ENCODE measurements around the gene OCIAD2. TPM values are rescaled to one million over a fixed set of nuclear protein-coding genes. Genes with fewer than 3 reads are reported as not detected.
"Not testable (repeated sequence)": the region's sequence is repeated elsewhere in the genome, so short reads cannot be mapped to it uniquely, and the experiment has no call there.

OCIAD2 gene
- total and polyA plus RNA-seq, 4 experiments from 2014 or later = 102 to 245 (median 150) TPM

- H3K27ac Mint-ChIP-seq; H3K4me1 Mint-ChIP-seq; CTCF ChIA-PET (ENCODE audit: partially characterized antibody); H3K4me3 Mint-ChIP-seq; H3K4me3 ChIP-seq (ENCODE audit: low read length in 2 of 2); H3K27me3 ChIP-seq (ENCODE audit: insufficient read depth, low read length); DNase-seq; H3K27me3 Mint-ChIP-seq; H3K9me3 ChIP-seq (ENCODE audit: control insufficient read depth in 1 of 2, low read length in 2 of 2); H3K4me1 ChIP-seq (ENCODE audit: insufficient read depth, low read length); H3K27ac ChIP-seq (ENCODE audit: low read depth, low read length); intact Hi-C loops (cut with micrococcal nuclease); POLR2A ChIA-PET (ENCODE audit: partially characterized antibody): not testable (repeated sequence)
- Mint-ChIP-seq H3K9me3 (peaks cover 0 to 24% (median 7%) of the 10 kb centered on the region in 8 donors), H3K36me3 (peaks cover 56 to 62% of the 10 kb centered on the region in 2 donors)
- H3K36me3 ChIP-seq (ENCODE audit: insufficient read depth, low read length) = peaks cover 26% of the 10 kb centered on the region
These were observed 16.8 kb downstream of the OCIAD2 start for GRCh38 chr4:48889750-48890149.

GRCh38 chr4:48881646-48882045, 24.9 kb downstream of the OCIAD2 start:
- H3K36me3 Mint-ChIP-seq; H3K27ac ChIP-seq (ENCODE audit: low read depth, low read length); H3K4me3 Mint-ChIP-seq; H3K36me3 ChIP-seq (ENCODE audit: insufficient read depth, low read length); H3K27me3 Mint-ChIP-seq; H3K27me3 ChIP-seq (ENCODE audit: insufficient read depth, low read length); intact Hi-C loops (cut with micrococcal nuclease); H3K4me3 ChIP-seq (ENCODE audit: low read length in 2 of 2); H3K9me3 Mint-ChIP-seq; H3K4me1 ChIP-seq (ENCODE audit: insufficient read depth, low read length); H3K4me1 Mint-ChIP-seq; H3K27ac Mint-ChIP-seq; H3K9me3 ChIP-seq (ENCODE audit: control insufficient read depth in 1 of 2, low read length in 2 of 2); CTCF ChIA-PET (ENCODE audit: partially characterized antibody); POLR2A ChIA-PET (ENCODE audit: partially characterized antibody); DNase-seq: not testable (repeated sequence)

GRCh38 chr4:48879561-48880442, 26.8 kb downstream of the OCIAD2 start:
- H3K36me3 ChIP-seq (ENCODE audit: insufficient read depth, low read length) = no peaks in the 10 kb centered on the region
- Mint-ChIP-seq H3K4me1 (peaks cover 0 to 3% (median 0%) of the 10 kb centered on the region in 4 donors), H3K36me3 (peaks cover 8 to 14% of the 10 kb centered on the region in 2 donors), H3K4me3 (no peak overlapping the region), H3K9me3 (peaks cover 0 to 6% (median 5%) of the 10 kb centered on the region in 8 donors), H3K27ac (no peak overlapping the region), H3K27me3 (no peaks in the 10 kb centered on the region)
- H3K9me3 ChIP-seq (ENCODE audit: control insufficient read depth in 1 of 2, low read length in 2 of 2) = no peaks in the 10 kb centered on the region
- ChIA-PET POLR2A (ENCODE audit: partially characterized antibody) (no interaction called here), CTCF (ENCODE audit: partially characterized antibody) (no interaction called here)
- H3K27ac ChIP-seq (ENCODE audit: low read depth, low read length) = no peak overlapping the region
- H3K4me3 ChIP-seq (ENCODE audit: low read length in 2 of 2) = no peak overlapping the region
- H3K27me3 ChIP-seq (ENCODE audit: insufficient read depth, low read length) = no peaks in the 10 kb centered on the region
- intact Hi-C loops (cut with micrococcal nuclease) = no loop called here
- DNase-seq = no peak
- no peaks in the 10 kb centered on the region for H3K4me1 ChIP-seq (ENCODE audit: insufficient read depth, low read length)

GRCh38 chr4:48877827-48878535, 28.6 kb downstream of the OCIAD2 start:
- no peaks in the 10 kb centered on the region for H3K27me3 Mint-ChIP-seq
- H3K9me3 Mint-ChIP-seq = peaks cover 0 to 11% (median 8%) of the 10 kb centered on the region in 8 donors

GRCh38 chr4:48864696-48865095, 41.9 kb downstream of the OCIAD2 start:
- Mint-ChIP-seq H3K9me3 (peaks cover 0 to 16% (median 10%) of the 10 kb centered on the region in 8 donors), H3K36me3 (peaks cover 16 to 21% of the 10 kb centered on the region in 2 donors)
- intact Hi-C loops (cut with micrococcal nuclease); H3K4me1 Mint-ChIP-seq; H3K27me3 Mint-ChIP-seq; H3K4me1 ChIP-seq (ENCODE audit: insufficient read depth, low read length); H3K9me3 ChIP-seq (ENCODE audit: control insufficient read depth in 1 of 2, low read length in 2 of 2); H3K4me3 Mint-ChIP-seq; H3K27ac ChIP-seq (ENCODE audit: low read depth, low read length); H3K27ac Mint-ChIP-seq; H3K36me3 ChIP-seq (ENCODE audit: insufficient read depth, low read length); DNase-seq; H3K27me3 ChIP-seq (ENCODE audit: insufficient read depth, low read length); POLR2A ChIA-PET (ENCODE audit: partially characterized antibody); H3K4me3 ChIP-seq (ENCODE audit: low read length in 2 of 2); CTCF ChIA-PET (ENCODE audit: partially characterized antibody): not testable (repeated sequence)

More at GRCh38 chr4:48877827-48878535, 28.6 kb downstream of the OCIAD2 start:
- DNase-seq = no peak
- Histone ChIP-seq H3K36me3 (ENCODE audit: insufficient read depth, low read length) (no peaks in the 10 kb centered on the region), H3K4me1 (ENCODE audit: insufficient read depth, low read length) (no peaks in the 10 kb centered on the region), H3K4me3 (ENCODE audit: low read length in 2 of 2) (no peak overlapping the region), H3K9me3 (ENCODE audit: control insufficient read depth in 1 of 2, low read length in 2 of 2) (no peaks in the 10 kb centered on the region), H3K27ac (ENCODE audit: low read depth, low read length) (no peak overlapping the region), H3K27me3 (ENCODE audit: insufficient read depth, low read length) (no peaks in the 10 kb centered on the region)
- CTCF ChIA-PET (ENCODE audit: partially characterized antibody) = no interaction called here
- Mint-ChIP-seq H3K4me3 (no peak overlapping the region), H3K36me3 (peaks cover 3 to 14% of the 10 kb centered on the region in 2 donors), H3K27ac (peak overlapping the region in 1 of 7 donors; percentile 73), H3K4me1 (no peaks in the 10 kb centered on the region)
- intact Hi-C loops (cut with micrococcal nuclease) = loop anchor here (1.0 kb wide), 1 partner anchor 85 kb away; no protein-coding TSS in a partner anchor
- POLR2A ChIA-PET (ENCODE audit: partially characterized antibody) = no interaction called here

GRCh38 chr4:48863728-48864127, 42.8 kb downstream of the OCIAD2 start:
- Mint-ChIP-seq H3K9me3 (peaks cover 0 to 11% (median 7%) of the 10 kb centered on the region in 8 donors), H3K36me3 (peaks cover 17 to 22% of the 10 kb centered on the region in 2 donors), H3K27ac (no peak overlapping the region), H3K27me3 (peaks cover 0 to 2% of the 10 kb centered on the region in 2 donors), H3K4me1 (no peaks in the 10 kb centered on the region), H3K4me3 (no peak overlapping the region)
- no peaks in the 10 kb centered on the region for H3K4me1 ChIP-seq (ENCODE audit: insufficient read depth, low read length)
- no peaks in the 10 kb centered on the region for H3K36me3 ChIP-seq (ENCODE audit: insufficient read depth, low read length)
- H3K4me3 ChIP-seq (ENCODE audit: low read length in 2 of 2) = no peak overlapping the region
- H3K9me3 ChIP-seq (ENCODE audit: control insufficient read depth in 1 of 2, low read length in 2 of 2) = no peaks in the 10 kb centered on the region
- POLR2A ChIA-PET (ENCODE audit: partially characterized antibody) = no interaction called here
- no peaks in the 10 kb centered on the region for H3K27me3 ChIP-seq (ENCODE audit: insufficient read depth, low read length)
- intact Hi-C loops (cut with micrococcal nuclease) = no loop called here
- DNase-seq = no peak
- no peak overlapping the region for H3K27ac ChIP-seq (ENCODE audit: low read depth, low read length)
- CTCF ChIA-PET (ENCODE audit: partially characterized antibody) = no interaction called here

- intact Hi-C loops (cut with micrococcal nuclease) = no loop called here
- ChIA-PET CTCF (ENCODE audit: partially characterized antibody) (no interaction called here), POLR2A (ENCODE audit: partially characterized antibody) (no interaction called here)
- Histone ChIP-seq H3K4me1 (ENCODE audit: insufficient read depth, low read length) (no peaks in the 10 kb centered on the region), H3K27me3 (ENCODE audit: insufficient read depth, low read length) (no peaks in the 10 kb centered on the region), H3K4me3 (ENCODE audit: low read length in 2 of 2) (no peak overlapping the region), H3K36me3 (ENCODE audit: insufficient read depth, low read length) (no peaks in the 10 kb centered on the region), H3K27ac (ENCODE audit: low read depth, low read length) (no peak overlapping the region), H3K9me3 (ENCODE audit: control insufficient read depth in 1 of 2, low read length in 2 of 2) (no peaks in the 10 kb centered on the region)
- no peaks in the 10 kb centered on the region for H3K4me1 Mint-ChIP-seq
- H3K36me3 Mint-ChIP-seq = peaks cover 24 to 27% of the 10 kb centered on the region in 2 donors
- no peak overlapping the region for H3K27ac Mint-ChIP-seq
- H3K9me3 Mint-ChIP-seq = peaks cover 0 to 11% (median 7%) of the 10 kb centered on the region in 8 donors
- H3K27me3 Mint-ChIP-seq = peaks cover 0 to 1% of the 10 kb centered on the region in 2 donors
- no peak overlapping the region for H3K4me3 Mint-ChIP-seq
- no peak for DNase-seq
These were observed 43.9 kb downstream of the OCIAD2 start for GRCh38 chr4:48862661-48863060.

All from CD4-positive, alpha-beta memory T cell (primary cell).